ENCODE data around the gene PSMA1.

The PSMA1 gene

DNA sequence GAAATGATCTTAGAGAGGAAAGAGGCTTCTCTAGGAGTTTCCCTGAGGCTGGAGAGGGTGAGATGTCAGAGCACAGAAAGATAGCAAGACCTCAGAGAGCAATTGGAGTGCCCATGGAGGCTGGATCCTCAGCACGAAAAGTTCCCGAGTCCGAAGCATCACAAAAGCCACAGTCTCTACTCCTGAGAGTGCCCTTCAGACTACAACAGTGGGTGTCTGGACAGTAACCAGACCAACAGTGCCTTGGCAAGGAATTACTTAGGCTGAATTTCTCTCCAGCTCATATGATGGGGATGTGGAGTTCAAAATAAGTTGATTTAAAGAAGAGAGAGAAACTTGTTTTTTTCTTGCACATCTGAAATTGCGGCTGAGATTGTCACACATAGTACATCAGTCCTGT, 31.9 kb upstream of the PSMA1 start:
- DNase-seq (ENCODE audit: insufficient read length, low spot score), result no peak
- no peak for FAIRE-seq

GRCh38 chr11:14551380-14551779, 31.2 kb upstream of the PSMA1 start:
- TF ChIP-seq CTCF (IDR thresholded peaks at IDR 0.05; ENCODE audit: insufficient read depth, missing control alignments), result no peak
- DNase-seq (ENCODE audit: insufficient read length, low spot score), result no peak
- FAIRE-seq, result no peak

More for the DNA sequence above, 31.9 kb upstream of the PSMA1 start:
- TF ChIP-seq CTCF (IDR thresholded peaks at IDR 0.05; ENCODE audit: insufficient read depth, missing control alignments), result no peak

DNA sequence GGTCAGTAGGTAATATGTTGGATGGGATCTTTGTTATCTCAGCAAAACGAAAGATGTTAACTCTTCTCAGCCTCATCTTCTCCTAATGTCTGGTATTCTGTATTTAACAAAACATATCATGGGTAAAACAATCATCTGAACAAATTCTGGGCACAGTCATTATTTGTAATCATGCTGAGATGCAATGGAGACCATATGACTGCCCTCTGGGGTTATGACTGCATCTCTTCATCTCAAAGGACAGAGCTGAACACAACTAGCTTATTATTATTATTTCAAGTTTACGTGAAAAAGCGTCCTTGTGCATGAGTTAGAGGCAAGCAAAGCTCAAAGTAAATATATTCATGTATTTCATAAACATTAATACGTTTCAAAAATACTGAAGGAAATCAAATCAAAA, 29.7 kb upstream of the PSMA1 start:
- no peak for DNase-seq (ENCODE audit: insufficient read length, low spot score)
- no peak for FAIRE-seq
- no peak for TF ChIP-seq CTCF (IDR thresholded peaks at IDR 0.05; ENCODE audit: insufficient read depth, missing control alignments)

DNA sequence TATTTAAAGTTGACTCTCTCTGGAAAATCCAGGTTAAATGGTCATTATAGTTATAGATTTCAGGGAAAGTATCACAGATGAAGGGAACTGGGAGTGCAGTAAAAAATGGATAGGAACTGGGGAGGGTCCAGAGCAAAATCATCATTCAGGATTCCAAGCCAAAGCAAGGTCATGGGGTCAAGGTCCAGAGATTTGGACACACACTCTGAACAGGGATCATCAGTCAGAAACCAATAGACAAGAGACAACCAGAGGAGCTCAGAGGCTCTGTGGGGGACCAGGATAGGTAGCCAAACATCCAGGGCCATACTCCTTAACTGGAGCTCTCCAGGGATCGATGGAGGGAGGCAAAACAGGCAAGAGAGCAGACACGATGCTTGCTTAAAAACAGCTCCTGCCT, 27.3 kb upstream of the PSMA1 start:
- no peak for TF ChIP-seq CTCF (IDR thresholded peaks at IDR 0.05; ENCODE audit: insufficient read depth, missing control alignments)
- FAIRE-seq (no peak), DNase-seq (ENCODE audit: insufficient read length, low spot score) (no peak)

DNA sequence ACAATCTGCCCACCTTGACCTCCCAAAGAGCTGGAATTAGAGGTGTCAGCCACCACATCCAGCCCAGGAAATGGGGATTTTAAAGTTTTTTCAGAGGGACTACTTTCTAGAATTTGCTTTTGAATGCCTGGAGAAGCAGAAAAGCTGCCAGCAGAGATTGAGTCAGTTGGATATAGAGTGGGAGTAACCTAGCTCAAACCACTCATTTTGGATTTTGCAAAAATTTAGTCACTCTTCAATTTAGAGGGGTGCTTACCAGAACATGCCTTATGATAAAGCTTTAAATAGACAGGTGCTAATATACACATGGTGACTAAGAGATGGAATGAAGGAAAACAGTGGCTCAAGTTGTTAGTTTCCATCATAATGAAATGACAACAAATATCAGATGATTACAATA, 26.5 kb upstream of the PSMA1 start:
- no peak for DNase-seq (ENCODE audit: insufficient read length, low spot score)
- no peak for TF ChIP-seq CTCF (IDR thresholded peaks at IDR 0.05; ENCODE audit: insufficient read depth, missing control alignments)

DNA sequence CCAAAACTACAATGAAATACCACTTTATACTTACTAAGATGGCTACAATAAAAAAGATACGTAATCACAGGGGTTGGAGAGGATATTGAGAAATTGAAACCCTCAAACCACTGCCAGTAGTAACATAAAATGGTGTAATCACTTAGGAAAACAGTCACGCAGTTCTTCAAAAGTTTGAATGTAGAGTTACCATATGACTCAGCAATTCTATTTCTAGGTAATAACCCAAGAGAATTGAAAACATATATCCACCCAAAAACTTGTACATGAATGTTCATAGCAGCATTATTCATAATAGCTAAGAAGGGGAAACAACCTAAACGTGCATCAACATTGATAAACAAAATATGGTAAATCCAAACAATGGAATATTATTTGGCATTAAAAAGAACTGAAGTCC, 24.4 kb upstream of the PSMA1 start:
- FAIRE-seq (no peak), DNase-seq (ENCODE audit: insufficient read length, low spot score) (no peak)
- no peak for TF ChIP-seq CTCF (IDR thresholded peaks at IDR 0.05; ENCODE audit: insufficient read depth, missing control alignments)

More for the DNA sequence above, 26.5 kb upstream of the PSMA1 start:
- FAIRE-seq, result no peak

DNA sequence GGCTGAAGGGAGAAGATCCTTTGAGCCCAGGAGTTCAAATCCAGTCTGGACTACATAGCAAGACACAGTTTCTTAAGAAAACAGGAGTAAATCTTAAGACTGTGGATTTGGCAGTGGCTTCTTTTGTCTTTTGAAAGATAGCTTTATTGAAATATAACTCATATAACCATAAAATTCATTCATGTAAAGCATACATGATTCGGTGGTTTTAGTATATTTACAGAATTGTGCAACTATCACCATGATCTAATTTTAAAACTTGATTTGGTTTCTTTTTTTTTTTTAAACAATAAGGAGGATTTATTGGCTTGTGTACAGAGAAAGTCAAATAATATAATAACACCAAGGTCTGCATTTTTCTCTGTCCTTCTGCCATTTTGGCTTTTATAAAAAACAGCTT, 23.1 kb upstream of the PSMA1 start:
- no peak for FAIRE-seq
- TF ChIP-seq CTCF (IDR thresholded peaks at IDR 0.05; ENCODE audit: insufficient read depth, missing control alignments), result no peak

More for the DNA sequence above, 23.1 kb upstream of the PSMA1 start:
- DNase-seq (ENCODE audit: insufficient read length, low spot score), result no peak
